Measurements from ENCODE around the gene OR2F2.

The OR2F2 gene

GRCh38 chr7:143914938-143915652 lies 19.9 kb upstream of the OR2F2 start:
- no peak for DNase-seq

- DNase-seq: no peak
Observed at GRCh38 chr7:143924851-143925250, 10.2 kb upstream of the OR2F2 start.

GRCh38 chr7:143929224-143929920 lies 5.7 kb upstream of the OR2F2 start:
- no peak for DNase-seq

GRCh38 chr7:143931739-143932138 lies 3.3 kb upstream of the OR2F2 start:
- no peak for DNase-seq

- DNase-seq: no peak
Observed at GRCh38 chr7:143936087-143937009, 1.3 kb downstream of the OR2F2 start.

GRCh38 chr7:143938379-143939243 lies 3.6 kb downstream of the OR2F2 start:
- DNase-seq: no peak

GRCh38 chr7:143945423-143945822 lies 10.4 kb downstream of the OR2F2 start:
- DNase-seq: no peak

- DNase-seq: no peak
Observed at GRCh38 chr7:143947111-143947510, 12.1 kb downstream of the OR2F2 start.

GRCh38 chr7:143948733-143949132 lies 13.7 kb downstream of the OR2F2 start:
- DNase-seq: no peak

GRCh38 chr7:143953421-143953820 lies 18.4 kb downstream of the OR2F2 start:
- DNase-seq: no peak

- no peak for DNase-seq
Observed at GRCh38 chr7:143954135-143954534, 19.1 kb downstream of the OR2F2 start.

- DNase-seq: no peak
Observed at GRCh38 chr7:143954544-143954943, 19.5 kb downstream of the OR2F2 start, which contains the start of gene OR2F1. TSS of gene OR2F1 (plus strand) at chr7:143954844. CDS start at chr7:143959971, 5,127 bp downstream.

- DNase-seq: no peak
Observed at GRCh38 chr7:143958781-143959180, 23.7 kb downstream of the OR2F2 start.

- no peak for DNase-seq
Observed at GRCh38 chr7:143960813-143961610, 26.0 kb downstream of the OR2F2 start.

- DNase-seq: no peak
Observed at GRCh38 chr7:143965280-143965679, 30.2 kb downstream of the OR2F2 start.

GRCh38 chr7:143967398-143967797 lies 32.4 kb downstream of the OR2F2 start:
- no peak for DNase-seq

- DNase-seq: no peak
Observed at GRCh38 chr7:143973870-143974416, 38.9 kb downstream of the OR2F2 start.

GRCh38 chr7:143974459-143974858 lies 39.4 kb downstream of the OR2F2 start:
- DNase-seq: no peak

- DNase-seq: no peak
Observed at GRCh38 chr7:143975617-143976016, 40.6 kb downstream of the OR2F2 start.

- no peak for DNase-seq
Observed at GRCh38 chr7:143978585-143978984, 43.6 kb downstream of the OR2F2 start.

GRCh38 chr7:143979359-143979758 lies 44.3 kb downstream of the OR2F2 start:
- no peak for DNase-seq

Measured in NCI-H1694 (cell line).